Vagina (tissue), 2 donors: Measurements from ENCODE around the gene SH3GL3.

Experiments used
- POLR2A ChIP-seq, 2 donors: fragments of 450-650 bp; IDR thresholded peaks; one replicate each; pipeline ENCODE4 v1.6.1; 2017; ENCODE audit warnings: antibody characterized with exemption in 2 of 2, mild to moderate bottlenecking in 2 of 2, moderate library complexity in 2 of 2
- POLR2AphosphoS5 ChIP-seq, 2 donors: sonication (generic); formaldehyde crosslinking; IDR thresholded peaks; one replicate each; pipeline ENCODE4 v1.9.0; 2017; ENCODE audit warnings: antibody characterized with exemption in 2 of 2, mild to moderate bottlenecking in 2 of 2, low read depth in 1 of 2; ENCODE audit not compliant: insufficient read depth in 1 of 2
- TF ChIP-seq, protein P1 (sequence below), 3 experiments: fragments of 450-650 bp in 2 of 3; fragments of 200-600 bp in 1 of 3; sonication (generic) in 1 of 3; IDR thresholded peaks; one replicate each; pipeline ENCODE4 v1.5.1; 2017 to 2019; ENCODE audit warnings: antibody characterized with exemption in 3 of 3, mild to moderate bottlenecking in 2 of 3, moderate library complexity in 2 of 3

DNA sequence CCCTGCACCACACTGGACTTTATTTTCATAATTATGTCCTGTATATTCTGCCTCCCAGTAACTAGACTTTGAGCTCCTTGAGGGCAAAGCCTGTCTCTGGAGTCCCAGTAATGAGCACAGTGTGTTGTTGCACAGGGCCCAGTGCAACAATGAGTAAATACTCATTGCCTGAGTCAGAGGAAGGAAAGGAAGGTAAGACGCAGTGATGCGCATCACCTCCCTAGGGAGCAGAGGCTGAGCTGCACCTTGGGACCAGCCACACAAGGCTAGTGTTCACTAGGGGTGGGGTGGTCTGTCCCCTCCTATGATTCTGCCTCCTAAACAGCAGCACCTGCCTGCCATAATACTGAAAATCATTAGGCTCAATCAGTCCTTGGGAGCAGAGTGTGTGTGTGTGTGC, 120.2 kb downstream of the SH3GL3 start:
- TF ChIP-seq POLR2A (IDR thresholded peaks at IDR 0.05) = no peak
- TF ChIP-seq, protein P1, sequence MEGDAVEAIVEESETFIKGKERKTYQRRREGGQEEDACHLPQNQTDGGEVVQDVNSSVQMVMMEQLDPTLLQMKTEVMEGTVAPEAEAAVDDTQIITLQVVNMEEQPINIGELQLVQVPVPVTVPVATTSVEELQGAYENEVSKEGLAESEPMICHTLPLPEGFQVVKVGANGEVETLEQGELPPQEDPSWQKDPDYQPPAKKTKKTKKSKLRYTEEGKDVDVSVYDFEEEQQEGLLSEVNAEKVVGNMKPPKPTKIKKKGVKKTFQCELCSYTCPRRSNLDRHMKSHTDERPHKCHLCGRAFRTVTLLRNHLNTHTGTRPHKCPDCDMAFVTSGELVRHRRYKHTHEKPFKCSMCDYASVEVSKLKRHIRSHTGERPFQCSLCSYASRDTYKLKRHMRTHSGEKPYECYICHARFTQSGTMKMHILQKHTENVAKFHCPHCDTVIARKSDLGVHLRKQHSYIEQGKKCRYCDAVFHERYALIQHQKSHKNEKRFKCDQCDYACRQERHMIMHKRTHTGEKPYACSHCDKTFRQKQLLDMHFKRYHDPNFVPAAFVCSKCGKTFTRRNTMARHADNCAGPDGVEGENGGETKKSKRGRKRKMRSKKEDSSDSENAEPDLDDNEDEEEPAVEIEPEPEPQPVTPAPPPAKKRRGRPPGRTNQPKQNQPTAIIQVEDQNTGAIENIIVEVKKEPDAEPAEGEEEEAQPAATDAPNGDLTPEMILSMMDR (IDR thresholded peaks at IDR 0.05) = no peak
- TF ChIP-seq POLR2AphosphoS5 (IDR thresholded peaks at IDR 0.05; ENCODE audit: insufficient read depth in 1 of 2, low read depth in 1 of 2) = no peak
